Measurements from ENCODE around the gene PRRT3. TPM values are rescaled to one million over a fixed set of nuclear protein-coding genes. Genes with fewer than 3 reads are reported as not detected.

PRRT3 gene
- total and polyA plus RNA-seq, 2 experiments from 2014 or later = 4.3 to 6.9 TPM

DNA sequence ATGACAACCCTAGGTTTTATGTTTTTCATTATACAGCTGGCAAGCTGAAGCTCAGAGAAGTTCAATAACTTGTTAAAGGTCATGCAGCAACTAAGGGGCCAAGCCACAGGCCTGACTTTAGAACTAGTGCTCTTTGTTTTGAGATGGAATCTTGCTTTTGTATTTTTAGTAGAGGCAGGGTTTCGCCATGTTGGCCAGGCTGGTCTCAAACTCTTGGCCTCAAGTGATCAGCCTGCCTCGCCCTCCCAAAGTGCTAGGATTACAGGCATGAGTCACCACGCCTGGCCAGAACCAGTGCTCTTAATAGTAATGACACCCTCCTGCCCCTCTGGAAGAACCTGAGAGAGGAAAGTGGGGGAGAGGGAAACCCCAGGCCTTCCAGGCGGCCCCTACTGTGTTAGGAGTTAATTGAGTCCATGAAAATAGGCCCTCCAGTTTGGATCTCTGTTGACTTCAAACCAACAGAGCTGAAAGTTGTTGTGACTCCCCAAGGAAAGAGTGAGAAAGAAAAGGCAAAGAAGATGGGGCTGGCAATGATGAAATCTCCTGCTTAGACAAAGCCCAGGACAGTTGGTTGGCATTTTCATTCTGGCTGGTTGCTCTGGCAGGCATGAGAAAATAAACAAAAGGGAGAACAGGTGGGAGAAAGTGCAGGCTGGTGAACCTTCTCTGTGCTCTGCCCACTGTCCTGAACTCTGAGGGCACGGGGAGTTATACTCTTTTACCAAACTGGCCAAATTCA, 3.6 kb upstream of the PRRT3 start:
- Histone ChIP-seq H3K27me3 (ENCODE audit: insufficient read depth) (peaks cover 13% of the 10 kb centered on the region; the same call in 1 of the 2 replicates), H3K36me3 (ENCODE audit: insufficient read depth) (no peaks in the 10 kb centered on the region), H3K9me2 (ENCODE audit: insufficient read depth) (no peaks in the 10 kb centered on the region), H2AFZ (no peak overlapping the region), H4K20me1 (replicated peaks; ENCODE audit: insufficient read depth) (no peaks in the 10 kb centered on the region; the same call in 1 of the 2 replicates), H3F3A (replicated peaks; ENCODE audit: low read depth) (peaks cover 4% of the 10 kb centered on the region; the same call in 1 of the 2 replicates), H3K79me2 (replicated peaks; ENCODE audit: insufficient read depth) (no peaks in the 10 kb centered on the region), H3K4me3 (no peak overlapping the region), H3K27ac (ENCODE audit: low read depth) (no peak overlapping the region), H3K4me1 (ENCODE audit: insufficient read depth) (peaks cover 17% of the 10 kb centered on the region), H3K4me2 (peak overlapping the region; percentile 28; the same call in 1 of the 2 replicates)
- Mint-ChIP-seq H3K27me3 (ENCODE audit: insufficient read depth, low read depth, poor library complexity) (peaks cover 9% of the 10 kb centered on the region), H3K36me3 (ENCODE audit: low read depth) (peaks cover 3% of the 10 kb centered on the region; the same call in 1 of the 3 replicates), H3K4me1 (peaks cover 32% of the 10 kb centered on the region), H3K4me3 (peak overlapping the region; percentile 19; the same call in 1 of the 3 replicates), H3K9me3 (no peaks in the 10 kb centered on the region), H3K27ac (no peak overlapping the region)
- DNase-seq (ENCODE audit: low spot score) = no peak
- no peak for ATAC-seq
- TF ChIP-seq EZH2phosphoT487 (IDR thresholded peaks at IDR 0.05; ENCODE audit: unreplicated experiment) (no peak), STAT1 (IDR thresholded peaks at IDR 0.05; ENCODE audit: unreplicated experiment) (no peak), NANOG (IDR thresholded peaks at IDR 0.05; ENCODE audit: borderline replicate concordance) (no peak), EZH2 (IDR thresholded peaks at IDR 0.05; ENCODE audit: low read depth, unreplicated experiment) (no peak), ZNF114 (CRISPR knock-in tag; IDR thresholded peaks at IDR 0.05) (no peak), POLR2AphosphoS5 (IDR thresholded peaks at IDR 0.05; ENCODE audit: low read depth) (no peak), CREB1 (CRISPR knock-in tag; IDR thresholded peaks at IDR 0.05; ENCODE audit: low read depth) (no peak), ZNF331 (CRISPR knock-in tag; IDR thresholded peaks at IDR 0.05; ENCODE audit: low read depth) (no peak)
- TF ChIP-seq, protein P1, sequence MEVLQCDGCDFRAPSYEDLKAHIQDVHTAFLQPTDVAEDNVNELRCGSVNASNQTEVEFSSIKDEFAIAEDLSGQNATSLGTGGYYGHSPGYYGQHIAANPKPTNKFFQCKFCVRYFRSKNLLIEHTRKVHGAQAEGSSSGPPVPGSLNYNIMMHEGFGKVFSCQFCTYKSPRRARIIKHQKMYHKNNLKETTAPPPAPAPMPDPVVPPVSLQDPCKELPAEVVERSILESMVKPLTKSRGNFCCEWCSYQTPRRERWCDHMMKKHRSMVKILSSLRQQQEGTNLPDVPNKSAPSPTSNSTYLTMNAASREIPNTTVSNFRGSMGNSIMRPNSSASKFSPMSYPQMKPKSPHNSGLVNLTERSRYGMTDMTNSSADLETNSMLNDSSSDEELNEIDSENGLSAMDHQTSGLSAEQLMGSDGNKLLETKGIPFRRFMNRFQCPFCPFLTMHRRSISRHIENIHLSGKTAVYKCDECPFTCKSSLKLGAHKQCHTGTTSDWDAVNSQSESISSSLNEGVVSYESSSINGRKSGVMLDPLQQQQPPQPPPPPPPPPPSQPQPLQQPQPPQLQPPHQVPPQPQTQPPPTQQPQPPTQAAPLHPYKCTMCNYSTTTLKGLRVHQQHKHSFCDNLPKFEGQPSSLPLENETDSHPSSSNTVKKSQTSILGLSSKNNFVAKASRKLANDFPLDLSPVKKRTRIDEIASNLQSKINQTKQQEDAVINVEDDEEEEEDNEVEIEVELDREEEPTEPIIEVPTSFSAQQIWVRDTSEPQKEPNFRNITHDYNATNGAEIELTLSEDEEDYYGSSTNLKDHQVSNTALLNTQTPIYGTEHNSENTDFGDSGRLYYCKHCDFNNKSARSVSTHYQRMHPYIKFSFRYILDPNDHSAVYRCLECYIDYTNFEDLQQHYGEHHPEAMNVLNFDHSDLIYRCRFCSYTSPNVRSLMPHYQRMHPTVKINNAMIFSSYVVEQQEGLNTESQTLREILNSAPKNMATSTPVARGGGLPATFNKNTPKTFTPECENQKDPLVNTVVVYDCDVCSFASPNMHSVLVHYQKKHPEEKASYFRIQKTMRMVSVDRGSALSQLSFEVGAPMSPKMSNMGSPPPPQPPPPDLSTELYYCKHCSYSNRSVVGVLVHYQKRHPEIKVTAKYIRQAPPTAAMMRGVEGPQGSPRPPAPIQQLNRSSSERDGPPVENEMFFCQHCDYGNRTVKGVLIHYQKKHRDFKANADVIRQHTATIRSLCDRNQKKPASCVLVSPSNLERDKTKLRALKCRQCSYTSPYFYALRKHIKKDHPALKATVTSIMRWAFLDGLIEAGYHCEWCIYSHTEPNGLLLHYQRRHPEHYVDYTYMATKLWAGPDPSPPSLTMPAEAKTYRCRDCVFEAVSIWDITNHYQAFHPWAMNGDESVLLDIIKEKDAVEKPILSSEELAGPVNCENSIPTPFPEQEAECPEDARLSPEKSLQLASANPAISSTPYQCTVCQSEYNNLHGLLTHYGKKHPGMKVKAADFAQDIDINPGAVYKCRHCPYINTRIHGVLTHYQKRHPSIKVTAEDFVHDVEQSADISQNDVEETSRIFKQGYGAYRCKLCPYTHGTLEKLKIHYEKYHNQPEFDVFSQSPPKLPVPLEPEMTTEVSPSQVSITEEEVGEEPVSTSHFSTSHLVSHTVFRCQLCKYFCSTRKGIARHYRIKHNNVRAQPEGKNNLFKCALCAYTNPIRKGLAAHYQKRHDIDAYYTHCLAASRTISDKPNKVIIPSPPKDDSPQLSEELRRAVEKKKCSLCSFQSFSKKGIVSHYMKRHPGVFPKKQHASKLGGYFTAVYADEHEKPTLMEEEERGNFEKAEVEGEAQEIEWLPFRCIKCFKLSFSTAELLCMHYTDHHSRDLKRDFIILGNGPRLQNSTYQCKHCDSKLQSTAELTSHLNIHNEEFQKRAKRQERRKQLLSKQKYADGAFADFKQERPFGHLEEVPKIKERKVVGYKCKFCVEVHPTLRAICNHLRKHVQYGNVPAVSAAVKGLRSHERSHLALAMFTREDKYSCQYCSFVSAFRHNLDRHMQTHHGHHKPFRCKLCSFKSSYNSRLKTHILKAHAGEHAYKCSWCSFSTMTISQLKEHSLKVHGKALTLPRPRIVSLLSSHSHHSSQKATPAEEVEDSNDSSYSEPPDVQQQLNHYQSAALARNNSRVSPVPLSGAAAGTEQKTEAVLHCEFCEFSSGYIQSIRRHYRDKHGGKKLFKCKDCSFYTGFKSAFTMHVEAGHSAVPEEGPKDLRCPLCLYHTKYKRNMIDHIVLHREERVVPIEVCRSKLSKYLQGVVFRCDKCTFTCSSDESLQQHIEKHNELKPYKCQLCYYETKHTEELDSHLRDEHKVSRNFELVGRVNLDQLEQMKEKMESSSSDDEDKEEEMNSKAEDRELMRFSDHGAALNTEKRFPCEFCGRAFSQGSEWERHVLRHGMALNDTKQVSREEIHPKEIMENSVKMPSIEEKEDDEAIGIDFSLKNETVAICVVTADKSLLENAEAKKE (CRISPR knock-in tag; IDR thresholded peaks at IDR 0.05) = no peak
- TF ChIP-seq, protein P2, sequence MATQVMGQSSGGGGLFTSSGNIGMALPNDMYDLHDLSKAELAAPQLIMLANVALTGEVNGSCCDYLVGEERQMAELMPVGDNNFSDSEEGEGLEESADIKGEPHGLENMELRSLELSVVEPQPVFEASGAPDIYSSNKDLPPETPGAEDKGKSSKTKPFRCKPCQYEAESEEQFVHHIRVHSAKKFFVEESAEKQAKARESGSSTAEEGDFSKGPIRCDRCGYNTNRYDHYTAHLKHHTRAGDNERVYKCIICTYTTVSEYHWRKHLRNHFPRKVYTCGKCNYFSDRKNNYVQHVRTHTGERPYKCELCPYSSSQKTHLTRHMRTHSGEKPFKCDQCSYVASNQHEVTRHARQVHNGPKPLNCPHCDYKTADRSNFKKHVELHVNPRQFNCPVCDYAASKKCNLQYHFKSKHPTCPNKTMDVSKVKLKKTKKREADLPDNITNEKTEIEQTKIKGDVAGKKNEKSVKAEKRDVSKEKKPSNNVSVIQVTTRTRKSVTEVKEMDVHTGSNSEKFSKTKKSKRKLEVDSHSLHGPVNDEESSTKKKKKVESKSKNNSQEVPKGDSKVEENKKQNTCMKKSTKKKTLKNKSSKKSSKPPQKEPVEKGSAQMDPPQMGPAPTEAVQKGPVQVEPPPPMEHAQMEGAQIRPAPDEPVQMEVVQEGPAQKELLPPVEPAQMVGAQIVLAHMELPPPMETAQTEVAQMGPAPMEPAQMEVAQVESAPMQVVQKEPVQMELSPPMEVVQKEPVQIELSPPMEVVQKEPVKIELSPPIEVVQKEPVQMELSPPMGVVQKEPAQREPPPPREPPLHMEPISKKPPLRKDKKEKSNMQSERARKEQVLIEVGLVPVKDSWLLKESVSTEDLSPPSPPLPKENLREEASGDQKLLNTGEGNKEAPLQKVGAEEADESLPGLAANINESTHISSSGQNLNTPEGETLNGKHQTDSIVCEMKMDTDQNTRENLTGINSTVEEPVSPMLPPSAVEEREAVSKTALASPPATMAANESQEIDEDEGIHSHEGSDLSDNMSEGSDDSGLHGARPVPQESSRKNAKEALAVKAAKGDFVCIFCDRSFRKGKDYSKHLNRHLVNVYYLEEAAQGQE (IDR thresholded peaks at IDR 0.05; ENCODE audit: unreplicated experiment) = no peak
- TF ChIP-seq, protein P3, sequence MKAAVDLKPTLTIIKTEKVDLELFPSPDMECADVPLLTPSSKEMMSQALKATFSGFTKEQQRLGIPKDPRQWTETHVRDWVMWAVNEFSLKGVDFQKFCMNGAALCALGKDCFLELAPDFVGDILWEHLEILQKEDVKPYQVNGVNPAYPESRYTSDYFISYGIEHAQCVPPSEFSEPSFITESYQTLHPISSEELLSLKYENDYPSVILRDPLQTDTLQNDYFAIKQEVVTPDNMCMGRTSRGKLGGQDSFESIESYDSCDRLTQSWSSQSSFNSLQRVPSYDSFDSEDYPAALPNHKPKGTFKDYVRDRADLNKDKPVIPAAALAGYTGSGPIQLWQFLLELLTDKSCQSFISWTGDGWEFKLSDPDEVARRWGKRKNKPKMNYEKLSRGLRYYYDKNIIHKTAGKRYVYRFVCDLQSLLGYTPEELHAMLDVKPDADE (IDR thresholded peaks at IDR 0.05) = no peak
- TF ChIP-seq, protein P4, sequence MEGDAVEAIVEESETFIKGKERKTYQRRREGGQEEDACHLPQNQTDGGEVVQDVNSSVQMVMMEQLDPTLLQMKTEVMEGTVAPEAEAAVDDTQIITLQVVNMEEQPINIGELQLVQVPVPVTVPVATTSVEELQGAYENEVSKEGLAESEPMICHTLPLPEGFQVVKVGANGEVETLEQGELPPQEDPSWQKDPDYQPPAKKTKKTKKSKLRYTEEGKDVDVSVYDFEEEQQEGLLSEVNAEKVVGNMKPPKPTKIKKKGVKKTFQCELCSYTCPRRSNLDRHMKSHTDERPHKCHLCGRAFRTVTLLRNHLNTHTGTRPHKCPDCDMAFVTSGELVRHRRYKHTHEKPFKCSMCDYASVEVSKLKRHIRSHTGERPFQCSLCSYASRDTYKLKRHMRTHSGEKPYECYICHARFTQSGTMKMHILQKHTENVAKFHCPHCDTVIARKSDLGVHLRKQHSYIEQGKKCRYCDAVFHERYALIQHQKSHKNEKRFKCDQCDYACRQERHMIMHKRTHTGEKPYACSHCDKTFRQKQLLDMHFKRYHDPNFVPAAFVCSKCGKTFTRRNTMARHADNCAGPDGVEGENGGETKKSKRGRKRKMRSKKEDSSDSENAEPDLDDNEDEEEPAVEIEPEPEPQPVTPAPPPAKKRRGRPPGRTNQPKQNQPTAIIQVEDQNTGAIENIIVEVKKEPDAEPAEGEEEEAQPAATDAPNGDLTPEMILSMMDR (conservative IDR thresholded peaks at IDR 0.05; ENCODE audit: low read depth in 2 of 2) = no peak
